ENCODE measurements around the gene ATP6V1B1.

GRCh38 chr2:70990216-70990615 is 54.5 kb downstream of the ATP6V1B1 start:
- TF ChIP-seq CTCF (conservative IDR thresholded peaks at IDR 0.05; ENCODE audit: low read length) (no peak), EZH2phosphoT487 (IDR thresholded peaks at IDR 0.05; ENCODE audit: borderline replicate concordance) (no peak)

Measured in Loucy (cell line).